ENCODE results near the gene ERP44. TPM values are rescaled to one million over a fixed set of nuclear protein-coding genes. Genes with fewer than 3 reads are reported as not detected.

Gene ERP44
- total RNA-seq, 1 donor from 2014 or later, result 19.3 TPM

DNA sequence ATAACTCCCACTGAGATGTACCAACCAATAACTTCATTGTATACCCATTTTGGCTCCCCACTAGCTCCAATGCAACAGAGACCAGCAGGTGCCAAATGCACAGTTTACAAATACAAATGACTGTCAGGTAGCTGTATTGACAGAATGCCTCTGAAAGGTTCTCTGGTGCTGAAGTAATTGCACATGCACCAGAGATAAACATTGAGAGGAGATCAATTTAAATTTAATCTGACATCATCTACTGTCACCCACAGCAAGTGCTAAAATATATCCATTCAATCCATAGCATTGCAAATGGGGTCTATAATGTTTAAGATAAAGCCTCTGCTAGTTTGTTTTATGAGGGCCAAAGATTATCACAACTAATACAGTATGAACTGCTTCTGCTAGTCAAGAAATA is 112.2 kb downstream of the ERP44 start:
- no peak for TF ChIP-seq CTCF (IDR thresholded peaks at IDR 0.05; ENCODE audit: partially characterized antibody, unreplicated experiment)
- peak overlapping the region; percentile 54 for H3K27ac Mint-ChIP-seq (ENCODE audit: unreplicated experiment)
- peaks cover 4% of the 10 kb centered on the region for H3K9me3 Mint-ChIP-seq (ENCODE audit: unreplicated experiment)
- H3K27me3 Mint-ChIP-seq (ENCODE audit: unreplicated experiment), result no peaks in the 10 kb centered on the region
- peaks cover 22% of the 10 kb centered on the region for H3K36me3 Mint-ChIP-seq (ENCODE audit: unreplicated experiment)
- no peak overlapping the region for H3K4me3 Mint-ChIP-seq (ENCODE audit: unreplicated experiment)
- no peak for DNase-seq
- H3K4me1 Mint-ChIP-seq (ENCODE audit: low read depth, unreplicated experiment), result no peaks in the 10 kb centered on the region

GRCh38 chr9:99980598-99980997 is 118.2 kb downstream of the ERP44 start:
- Mint-ChIP-seq H3K4me1 (ENCODE audit: low read depth, unreplicated experiment) (peaks cover 2% of the 10 kb centered on the region), H3K9me3 (ENCODE audit: unreplicated experiment) (peaks cover 1% of the 10 kb centered on the region), H3K36me3 (ENCODE audit: unreplicated experiment) (no peaks in the 10 kb centered on the region), H3K27ac (ENCODE audit: unreplicated experiment) (no peak overlapping the region), H3K4me3 (ENCODE audit: unreplicated experiment) (no peak overlapping the region), H3K27me3 (ENCODE audit: unreplicated experiment) (no peaks in the 10 kb centered on the region)
- TF ChIP-seq CTCF (IDR thresholded peaks at IDR 0.05; ENCODE audit: partially characterized antibody, unreplicated experiment), result no peak
- no peak for DNase-seq

DNA sequence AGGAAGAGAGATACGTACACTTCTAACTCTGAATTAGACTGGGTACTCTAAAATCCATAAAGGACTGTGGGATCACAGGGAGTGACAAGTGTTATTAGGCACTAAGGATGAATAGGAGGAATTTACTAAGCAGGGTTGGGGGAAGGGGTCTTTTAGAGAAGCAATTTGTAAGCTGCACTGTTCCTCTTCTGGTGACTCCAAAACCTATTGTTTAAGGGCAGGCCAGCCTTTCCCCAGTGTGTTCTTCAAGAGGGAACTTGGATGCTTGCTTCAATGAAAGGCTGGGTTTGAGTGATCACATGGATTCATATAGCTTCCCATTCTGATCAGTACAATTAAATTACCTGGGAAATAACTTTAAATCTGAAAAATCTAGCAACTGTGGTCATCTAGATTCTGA is 120.6 kb downstream of the ERP44 start:
- no peaks in the 10 kb centered on the region for H3K36me3 Mint-ChIP-seq (ENCODE audit: unreplicated experiment)
- no peaks in the 10 kb centered on the region for H3K9me3 Mint-ChIP-seq (ENCODE audit: unreplicated experiment)
- H3K4me3 Mint-ChIP-seq (ENCODE audit: unreplicated experiment), result no peak overlapping the region
- no peak for TF ChIP-seq CTCF (IDR thresholded peaks at IDR 0.05; ENCODE audit: partially characterized antibody, unreplicated experiment)
- no peak for DNase-seq
- H3K27me3 Mint-ChIP-seq (ENCODE audit: unreplicated experiment), result no peaks in the 10 kb centered on the region
- no peak overlapping the region for H3K27ac Mint-ChIP-seq (ENCODE audit: unreplicated experiment)
- peaks cover 2% of the 10 kb centered on the region for H3K4me1 Mint-ChIP-seq (ENCODE audit: low read depth, unreplicated experiment)

- no peak for TF ChIP-seq CTCF (IDR thresholded peaks at IDR 0.05; ENCODE audit: partially characterized antibody, unreplicated experiment)
- no peak overlapping the region for H3K27ac Mint-ChIP-seq (ENCODE audit: unreplicated experiment)
- H3K9me3 Mint-ChIP-seq (ENCODE audit: unreplicated experiment), result no peaks in the 10 kb centered on the region
- peaks cover 2% of the 10 kb centered on the region for H3K4me1 Mint-ChIP-seq (ENCODE audit: low read depth, unreplicated experiment)
- H3K27me3 Mint-ChIP-seq (ENCODE audit: unreplicated experiment), result no peaks in the 10 kb centered on the region
- H3K4me3 Mint-ChIP-seq (ENCODE audit: unreplicated experiment), result no peak overlapping the region
- DNase-seq, result no peak
- no peaks in the 10 kb centered on the region for H3K36me3 Mint-ChIP-seq (ENCODE audit: unreplicated experiment)
These were observed 121.6 kb downstream of the ERP44 start for GRCh38 chr9:99977033-99977792.

GRCh38 chr9:99973455-99973854 is 125.3 kb downstream of the ERP44 start:
- H3K4me1 Mint-ChIP-seq (ENCODE audit: low read depth, unreplicated experiment), result peaks cover 2% of the 10 kb centered on the region
- no peaks in the 10 kb centered on the region for H3K36me3 Mint-ChIP-seq (ENCODE audit: unreplicated experiment)
- H3K4me3 Mint-ChIP-seq (ENCODE audit: unreplicated experiment), result no peak overlapping the region
- TF ChIP-seq CTCF (IDR thresholded peaks at IDR 0.05; ENCODE audit: partially characterized antibody, unreplicated experiment), result no peak
- H3K27me3 Mint-ChIP-seq (ENCODE audit: unreplicated experiment), result peaks cover 2% of the 10 kb centered on the region
- no peaks in the 10 kb centered on the region for H3K9me3 Mint-ChIP-seq (ENCODE audit: unreplicated experiment)
- DNase-seq, result no peak
- H3K27ac Mint-ChIP-seq (ENCODE audit: unreplicated experiment), result no peak overlapping the region

Data from glutamatergic neuron (in vitro differentiated cells).